Superior temporal gyrus (tissue), 1 donor: Measurements from ENCODE around the gene LRRC4C.
A peak's percentile ranks its signal among the peaks of the same experiment; 100 is the strongest.
"Not testable (repeated sequence)": the region's sequence is repeated elsewhere in the genome, so short reads cannot be mapped to it uniquely, and the experiment has no call there.

ENCODE experiments used
- DNase-seq: peaks from one replicate; pipeline ENCODE4 v3.0.0-alpha.2; 2016; ENCODE audit errors: extremely low spot score

LRRC4C gene

DNA sequence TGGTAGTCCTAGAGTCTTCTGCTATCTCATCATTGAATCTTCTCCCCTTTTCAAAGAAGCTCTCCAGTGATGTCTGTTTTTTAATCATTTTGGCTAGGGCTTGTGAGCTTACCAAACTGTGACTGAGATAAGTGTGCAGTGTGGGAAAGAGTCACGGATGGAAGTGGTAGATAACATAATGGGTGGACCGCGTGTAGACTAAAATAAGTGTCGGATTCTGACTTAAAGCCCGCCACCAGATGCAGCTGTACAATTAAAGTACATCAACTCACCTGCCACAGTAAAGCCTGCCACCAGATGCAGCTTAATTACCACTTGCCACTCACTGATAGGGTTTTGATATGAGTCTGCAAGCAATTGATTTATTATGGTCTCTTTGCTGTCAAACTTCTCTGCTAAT, 581.5 kb downstream of the LRRC4C start:
- DNase-seq: no peak

GRCh38 chr11:40877256-40877655, 582.2 kb downstream of the LRRC4C start:
- no peak for DNase-seq

DNA sequence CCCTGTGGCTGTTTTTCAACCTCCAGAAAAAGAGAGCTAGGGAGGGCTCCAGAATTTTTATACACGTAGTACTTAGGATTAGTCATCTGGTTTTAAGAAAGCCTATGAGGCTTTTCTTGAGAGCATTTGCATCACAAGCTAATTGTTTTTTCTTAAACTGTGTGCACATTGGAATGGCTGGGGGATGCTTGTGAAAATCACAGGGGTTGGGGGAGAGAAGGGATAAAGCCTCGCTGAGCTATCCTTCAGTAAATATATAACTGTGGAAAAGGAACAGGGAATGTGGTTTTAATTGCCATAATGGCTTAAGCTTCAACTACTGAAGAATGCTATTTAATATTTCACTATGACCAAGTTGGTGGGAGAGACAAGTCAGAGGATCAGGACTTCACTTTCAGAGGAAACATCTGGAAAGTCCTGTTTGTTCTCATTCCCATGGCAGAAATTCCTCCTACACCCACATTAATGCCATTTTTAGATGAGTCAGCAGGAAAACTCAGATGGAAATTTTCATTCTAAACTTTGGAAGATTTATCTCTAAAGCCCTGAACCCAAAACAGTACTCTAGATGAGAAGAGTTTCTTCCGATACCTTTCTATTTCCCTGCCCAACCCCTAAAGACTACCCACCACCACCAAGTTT, 591.3 kb downstream of the LRRC4C start:
- DNase-seq: no peak

DNA sequence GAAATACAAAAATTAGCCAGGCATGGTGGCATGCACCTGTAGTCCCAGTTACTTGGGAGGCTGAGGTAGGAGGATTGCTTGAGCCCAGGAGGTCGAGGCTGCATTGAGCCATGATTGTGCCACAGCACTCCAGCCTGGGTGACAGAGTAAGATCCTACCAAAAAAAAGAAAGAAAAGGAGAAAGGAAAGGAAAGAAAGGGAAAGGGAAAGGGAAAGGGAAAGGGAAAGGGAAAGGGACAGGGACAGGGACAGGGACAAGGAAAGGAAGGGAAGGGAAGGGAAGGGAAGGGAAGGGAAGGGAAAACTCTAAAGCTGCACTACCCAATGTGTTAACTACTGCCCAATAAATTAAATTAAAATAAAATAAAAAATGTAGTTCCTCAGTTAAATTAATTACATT, 601.7 kb downstream of the LRRC4C start:
- not testable (repeated sequence) for DNase-seq

DNA sequence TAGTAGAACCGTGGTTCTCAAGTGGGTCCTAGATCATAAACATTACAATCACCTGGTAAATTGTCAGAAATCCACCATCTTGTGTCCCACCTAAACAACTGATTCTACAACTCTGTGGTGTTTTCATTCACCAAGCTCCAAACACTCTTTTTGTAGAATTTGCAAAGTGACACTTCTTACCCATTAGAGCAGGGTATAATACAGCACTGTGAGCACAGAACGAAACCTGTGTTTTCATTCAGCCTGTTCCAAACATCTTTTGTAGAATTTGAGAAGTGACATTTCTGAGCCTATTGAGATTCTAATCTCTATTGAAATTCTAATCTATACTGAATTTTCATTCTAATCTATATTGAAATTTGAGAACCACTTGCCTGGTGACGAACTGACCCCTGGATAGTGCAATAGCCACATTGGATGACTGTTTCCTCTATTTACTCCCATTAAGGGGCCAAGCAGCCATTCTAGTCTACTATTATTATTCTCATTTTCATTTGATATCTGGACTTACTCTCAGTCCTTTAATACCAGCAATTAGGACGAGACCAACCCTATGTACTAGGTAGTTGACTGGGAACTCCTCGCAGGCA, 616.6 kb downstream of the LRRC4C start:
- no peak for DNase-seq

GRCh38 chr11:40841231-40841630, 618.2 kb downstream of the LRRC4C start:
- no peak for DNase-seq

DNA sequence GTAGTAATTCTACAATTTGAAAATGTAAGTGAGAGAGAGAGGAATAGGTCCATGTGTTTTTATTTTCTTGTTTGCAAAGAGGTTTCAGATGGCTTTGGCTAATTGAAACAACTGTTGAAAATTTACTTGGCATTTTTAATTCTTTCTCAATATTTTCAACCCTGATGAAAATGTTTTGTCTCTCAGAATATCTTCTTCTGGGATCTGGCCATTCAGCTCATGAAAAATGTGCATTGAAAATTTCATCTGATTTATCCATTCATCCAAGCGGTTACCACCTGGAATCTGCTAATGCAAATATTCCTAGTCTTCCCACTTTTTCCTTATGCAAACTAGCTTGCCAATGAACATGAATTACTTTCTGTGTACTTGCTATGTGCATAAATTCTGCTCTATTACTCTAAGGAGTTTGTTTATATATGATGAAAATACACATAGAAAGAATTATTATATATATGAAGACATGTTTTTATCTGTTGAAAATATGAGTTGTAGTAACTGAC, 621.2 kb downstream of the LRRC4C start:
- no peak for DNase-seq

GRCh38 chr11:40827116-40827515, 632.3 kb downstream of the LRRC4C start:
- no peak for DNase-seq

- DNase-seq: no peak
Observed at GRCh38 chr11:40826601-40827000, 632.9 kb downstream of the LRRC4C start.

DNA sequence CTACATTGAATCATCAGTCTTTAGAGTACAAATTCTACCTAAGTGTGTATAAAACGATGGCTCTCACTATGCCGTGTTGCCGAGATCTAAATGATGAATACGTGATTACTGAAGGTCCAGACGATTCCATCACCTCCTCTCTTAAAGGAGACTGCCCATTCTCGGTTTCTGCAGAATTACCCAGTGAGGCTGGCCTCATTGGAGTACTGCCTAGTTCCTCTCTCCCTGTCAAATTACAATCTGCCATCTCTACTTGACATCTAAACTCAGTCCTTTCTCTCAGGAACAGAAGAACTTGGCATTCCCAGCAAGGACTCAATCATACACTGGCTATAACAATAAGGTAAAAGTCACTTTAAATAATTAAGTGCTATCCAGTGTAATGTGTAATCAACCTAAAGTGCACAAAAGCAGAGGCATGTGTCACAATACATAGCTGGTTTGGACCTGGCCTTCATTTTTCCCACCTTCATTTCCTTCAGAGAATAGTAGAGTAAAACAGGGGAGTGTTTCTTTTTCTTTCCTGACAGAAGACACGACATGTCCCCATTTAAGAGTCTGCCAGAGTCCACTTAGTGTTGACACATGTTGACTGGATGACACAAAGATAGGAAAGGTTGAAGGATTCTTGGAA, 634.1 kb downstream of the LRRC4C start:
- no peak for DNase-seq

GRCh38 chr11:40819230-40819629, 640.2 kb downstream of the LRRC4C start:
- DNase-seq: no peak

GRCh38 chr11:40816976-40817375, 642.5 kb downstream of the LRRC4C start:
- no peak for DNase-seq

DNA sequence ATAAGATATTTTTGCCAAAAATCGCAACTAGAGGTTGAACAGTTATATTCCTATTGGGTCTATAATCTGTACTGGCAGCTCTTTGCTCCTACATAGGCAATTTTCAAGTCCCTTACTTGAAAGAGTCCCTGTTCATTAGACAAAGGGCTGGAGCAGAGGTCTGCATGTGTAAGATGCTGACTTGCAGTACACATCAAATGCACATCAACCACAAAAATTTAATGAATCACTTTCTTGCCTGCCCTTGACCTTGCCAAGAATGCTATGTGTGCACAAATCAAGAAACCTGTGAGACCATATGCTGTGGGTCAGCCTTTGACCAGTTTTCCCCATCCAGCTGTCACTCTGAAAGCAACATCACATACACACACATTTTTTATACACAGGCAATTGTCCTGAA, 661.5 kb downstream of the LRRC4C start:
- no peak for DNase-seq

GRCh38 chr11:40787224-40787623, 672.2 kb downstream of the LRRC4C start:
- no peak for DNase-seq

DNA sequence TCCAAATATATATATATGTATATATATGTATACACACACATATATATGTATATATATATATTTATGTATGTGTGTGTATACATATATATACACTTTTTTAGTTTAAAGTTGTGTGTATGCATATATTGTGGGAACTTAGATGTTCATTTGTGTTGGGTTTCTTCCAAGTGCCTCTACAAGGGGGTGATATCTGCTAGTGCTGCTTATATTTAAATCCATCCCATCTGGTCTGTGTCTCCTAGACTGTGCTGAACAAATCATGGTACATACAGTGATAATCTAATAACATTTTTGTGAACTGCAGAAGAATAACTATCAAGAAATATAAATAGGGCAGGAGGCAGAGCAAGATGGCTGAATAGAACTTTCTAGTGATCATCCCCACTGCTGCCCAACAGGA, 696.4 kb downstream of the LRRC4C start:
- no peak for DNase-seq

DNA sequence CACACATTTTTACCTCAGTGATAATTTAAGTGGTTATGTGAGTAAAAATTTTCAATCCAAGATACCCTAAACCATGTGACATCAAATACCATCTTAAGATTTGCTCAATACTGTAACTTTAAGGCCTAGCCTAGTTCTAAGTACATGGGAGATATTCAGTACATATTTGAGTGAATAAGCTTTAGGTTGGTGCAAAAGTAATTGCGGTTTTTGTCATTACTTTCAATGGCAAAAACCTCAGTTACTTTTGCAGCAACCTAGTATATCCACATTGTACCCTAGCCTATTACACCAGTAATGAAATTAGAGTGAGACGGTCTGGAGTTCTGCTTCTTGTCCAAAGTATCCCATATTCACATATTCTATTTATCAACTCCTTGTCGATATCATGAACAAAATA, 700.1 kb downstream of the LRRC4C start:
- DNase-seq: no peak

DNA sequence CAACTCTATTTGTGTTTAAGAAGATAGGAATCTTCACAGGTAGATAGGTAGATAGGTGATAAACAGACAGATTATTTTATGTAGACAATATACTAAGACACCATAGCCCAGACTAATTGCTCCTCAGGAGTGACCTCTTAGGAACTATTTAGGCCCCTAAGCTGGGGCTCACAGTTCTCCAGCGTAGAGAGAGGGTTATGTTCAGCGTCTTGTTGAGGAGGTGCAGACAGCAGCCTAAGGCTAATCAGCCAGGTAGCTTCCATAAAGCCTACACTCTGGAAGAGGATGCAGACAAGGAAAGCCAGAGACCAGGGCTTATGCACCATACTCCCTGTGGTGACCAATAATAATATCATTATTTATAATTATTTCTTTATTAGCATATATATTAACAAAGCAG, 705.2 kb downstream of the LRRC4C start:
- DNase-seq: no peak

DNA sequence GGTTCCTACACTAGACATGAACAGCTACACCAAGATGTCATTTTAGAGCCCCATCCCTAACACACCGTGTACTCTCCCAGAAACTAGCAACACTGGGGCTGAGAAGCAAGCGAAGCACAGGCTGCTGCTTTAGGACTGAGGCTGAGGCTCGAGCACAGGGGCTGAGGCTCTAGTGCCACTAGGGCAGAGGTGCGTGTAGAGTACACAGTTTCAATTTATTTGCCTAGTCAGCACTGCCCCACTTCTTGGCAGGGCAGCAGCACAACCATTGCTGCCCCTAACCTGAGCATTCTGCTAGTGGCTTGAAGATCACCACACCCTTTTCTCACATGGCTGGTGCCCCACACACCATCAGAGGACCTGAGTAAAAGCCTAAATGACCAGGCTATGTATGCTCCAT, 713.2 kb downstream of the LRRC4C start:
- no peak for DNase-seq

DNA sequence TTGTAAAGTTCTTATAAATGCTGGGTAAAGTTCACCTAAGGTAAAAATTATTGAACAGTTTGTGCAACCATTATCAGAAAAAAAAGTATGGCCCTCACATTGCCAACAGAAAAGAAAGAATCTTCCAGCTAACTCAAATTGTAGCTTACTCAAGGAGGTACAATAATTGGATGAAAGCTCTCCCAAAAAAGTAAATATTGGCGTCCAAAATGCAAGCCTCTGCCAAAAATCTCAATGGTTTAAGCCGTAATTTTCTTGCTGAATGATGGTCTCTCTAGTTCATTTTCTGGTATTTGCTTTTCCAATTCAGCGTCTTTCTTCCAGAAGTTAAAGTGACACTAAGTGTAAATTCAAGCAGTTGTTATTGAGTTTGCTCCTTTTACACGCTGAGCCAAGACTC, 727.3 kb downstream of the LRRC4C start:
- peak; percentile 37 for DNase-seq

DNA sequence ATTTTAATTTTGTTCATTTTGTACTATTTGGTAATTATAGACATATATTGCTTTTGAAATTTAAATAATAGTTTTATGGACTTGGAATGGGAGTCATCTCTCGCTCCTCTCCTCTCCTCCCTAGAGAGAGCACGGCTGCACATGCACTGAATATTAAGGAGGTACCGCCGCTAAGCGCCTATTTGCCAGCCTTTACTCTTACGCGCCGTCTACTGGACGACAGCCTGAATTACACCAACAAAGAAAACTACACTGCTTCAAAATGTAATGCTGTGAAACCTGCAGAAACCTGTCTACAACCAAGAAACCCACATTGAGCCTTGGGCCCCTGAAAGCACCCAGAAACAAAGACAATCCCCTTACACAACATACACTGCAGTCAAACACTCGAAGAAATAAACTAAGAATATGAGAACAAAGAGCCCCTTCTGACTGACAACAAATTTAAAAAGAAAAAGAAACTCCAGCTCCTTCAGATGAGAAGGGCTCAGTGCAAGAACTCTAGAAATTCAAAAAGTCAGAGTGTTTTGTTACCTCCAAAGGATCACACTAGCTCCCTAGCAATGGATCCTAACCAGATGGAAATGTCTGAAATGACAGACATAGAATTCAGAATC, 737.2 kb downstream of the LRRC4C start:
- DNase-seq: no peak

GRCh38 chr11:40716344-40717130, 742.9 kb downstream of the LRRC4C start:
- no peak for DNase-seq

DNA sequence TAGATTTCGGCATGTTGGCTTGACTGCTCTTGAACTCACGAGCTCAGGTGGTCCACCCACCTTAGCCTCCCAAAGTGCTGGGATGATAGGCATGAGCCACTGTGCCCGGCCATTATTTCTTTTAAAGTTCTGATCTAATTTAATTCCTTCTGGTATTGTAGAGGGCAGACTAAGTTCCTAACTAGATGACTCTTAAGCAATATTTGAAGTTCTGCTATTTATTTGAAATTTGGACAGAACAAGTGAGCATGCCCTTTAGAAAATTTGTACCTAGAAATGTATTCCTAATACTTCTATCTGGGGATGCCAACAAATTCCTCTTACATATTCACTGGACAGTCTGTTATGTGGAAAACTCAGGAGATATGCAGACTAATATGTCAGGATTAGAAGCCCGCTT, 746.4 kb downstream of the LRRC4C start:
- DNase-seq: no peak
